GM12892 (cell line): ENCODE measurements around the gene DMXL2.
"Not testable (repeated sequence)": the region's sequence is repeated elsewhere in the genome, so short reads cannot be mapped to it uniquely, and the experiment has no call there.

ENCODE experiments used
- DNase-seq: peaks from one replicate; pipeline ENCODE4 v3.0.0; 2011; ENCODE audit not compliant: insufficient read length
- FAIRE-seq: peaks from 2 replicates; lab custom pipeline; 2011; peaks lifted over from hg19 to GRCh38; lab: Jason Lieb, UNC
- POLR2A ChIP-seq: IDR thresholded peaks from 2 replicates; pipeline ENCODE4 v1.6.1; 2011; ENCODE audit warnings: low read depth, low read length, control low read depth
- POLR2AphosphoS5 ChIP-seq: IDR thresholded peaks from 2 replicates; pipeline ENCODE4 v1.6.1; 2011; ENCODE audit warnings: low read depth, low read length, control low read depth
- TAF1 ChIP-seq: IDR thresholded peaks from 2 replicates; pipeline ENCODE4 v1.6.1; 2011; ENCODE audit warnings: low read depth, mild to moderate bottlenecking, control low read depth, low read length, borderline replicate concordance

DMXL2 gene

GRCh38 chr15:51620122-51620521 lies 2.4 kb downstream of the DMXL2 start:
- TF ChIP-seq POLR2A (no peak), TAF1 (no peak), POLR2AphosphoS5 (no peak)
- DNase-seq (no peak), FAIRE-seq (no peak)

DNA sequence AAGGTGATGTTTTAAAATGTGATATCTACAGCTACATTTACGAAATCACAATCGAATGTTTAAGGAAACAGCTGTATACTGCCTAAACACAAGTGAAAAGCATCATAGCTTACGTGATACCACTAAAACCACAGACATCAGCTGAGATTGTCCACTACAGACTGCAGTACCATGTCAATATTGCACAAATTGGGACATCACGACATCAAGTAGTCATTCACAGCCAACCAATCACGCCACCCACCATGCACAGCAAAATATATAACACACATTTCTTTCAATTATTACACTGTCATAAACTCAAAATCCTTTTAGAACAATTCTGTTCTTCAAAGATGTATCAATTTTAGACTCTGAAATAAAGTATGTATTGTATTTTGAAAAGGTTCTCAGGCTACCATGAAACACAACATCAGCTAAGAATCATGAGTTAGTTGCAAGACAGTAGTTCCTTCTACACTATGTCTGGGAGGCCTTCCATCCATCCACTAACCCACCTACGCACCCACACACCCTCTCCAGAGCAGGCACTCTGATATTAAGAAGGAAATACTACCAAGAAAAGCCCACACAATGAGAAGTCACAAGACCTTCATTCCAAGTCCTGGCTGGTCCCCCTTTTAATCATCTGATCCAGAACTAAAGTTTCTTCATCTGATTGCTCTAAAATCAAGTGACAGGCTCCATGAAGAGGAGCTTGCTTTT lies 3.1 kb downstream of the DMXL2 start:
- no peak for FAIRE-seq
- no peak for TF ChIP-seq POLR2A
- TF ChIP-seq POLR2AphosphoS5, result no peak
- TF ChIP-seq TAF1, result no peak
- DNase-seq, result no peak

DNA sequence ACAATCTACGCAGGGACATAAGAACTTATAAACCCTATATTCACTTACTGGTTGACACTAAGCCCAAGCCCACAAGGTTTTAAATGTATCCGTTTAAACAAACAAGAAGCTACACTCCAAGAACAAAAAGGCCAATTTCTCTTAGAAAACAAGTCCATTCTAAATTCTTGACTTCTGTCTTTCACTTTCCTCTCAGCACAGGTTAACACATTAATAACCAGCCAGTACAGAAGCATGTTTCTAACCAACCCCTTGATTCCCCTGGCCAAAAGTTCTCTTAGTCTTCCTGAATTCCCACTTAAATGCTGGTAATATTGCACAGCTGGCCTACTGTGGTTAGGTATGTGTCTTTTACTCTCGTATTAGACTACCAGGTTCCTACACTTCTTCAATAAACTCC lies 4.7 kb downstream of the DMXL2 start:
- DNase-seq (no peak), FAIRE-seq (no peak)
- no peak for TF ChIP-seq POLR2A
- TF ChIP-seq TAF1, result no peak
- TF ChIP-seq POLR2AphosphoS5, result no peak

- DNase-seq (no peak), FAIRE-seq (no peak)
- TF ChIP-seq TAF1, result no peak
These were observed 8.6 kb downstream of the DMXL2 start for GRCh38 chr15:51613951-51614350.

DNA sequence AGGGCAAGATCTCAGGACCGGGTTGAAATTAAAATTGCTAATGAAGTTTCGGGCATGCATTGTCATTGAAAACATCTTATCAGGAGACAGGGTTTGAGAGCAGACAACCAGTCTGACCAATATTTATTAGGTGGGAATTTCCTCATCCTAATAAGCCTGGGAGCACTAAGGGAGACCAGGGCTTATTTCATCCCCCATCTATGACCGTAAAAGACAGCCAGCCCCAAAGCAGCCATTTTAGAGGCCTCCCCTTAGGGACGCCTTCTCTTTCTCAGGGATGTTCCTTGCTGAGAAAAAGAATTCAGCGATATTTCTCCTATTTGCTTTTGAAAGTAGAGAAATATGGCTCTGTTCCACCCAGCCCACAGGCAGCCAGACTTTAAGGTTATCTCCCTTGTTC lies 9.9 kb downstream of the DMXL2 start:
- FAIRE-seq, result not testable (repeated sequence)

GRCh38 chr15:51603462-51603948 lies 19.1 kb downstream of the DMXL2 start:
- DNase-seq, FAIRE-seq: not testable (repeated sequence)

More for the DNA sequence above, 9.9 kb downstream of the DMXL2 start:
- DNase-seq, result not testable (repeated sequence)

DNA sequence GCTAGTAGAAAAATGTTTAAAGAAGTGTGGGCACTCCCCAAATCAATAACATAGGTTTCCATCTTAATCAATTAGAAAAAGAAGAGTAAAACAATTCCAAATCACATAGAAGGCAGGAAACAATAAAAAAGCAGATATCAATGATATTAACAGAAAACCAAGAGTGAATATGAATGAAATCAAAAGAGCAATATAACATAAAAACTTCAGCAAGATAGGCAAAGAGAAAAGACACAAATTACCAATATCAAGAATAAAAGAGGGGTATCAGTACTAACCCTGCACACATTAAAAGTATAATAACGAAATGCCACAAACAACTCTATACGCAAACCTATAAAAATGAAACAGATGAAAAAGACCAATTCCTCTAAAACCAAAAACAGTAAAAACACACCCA lies 19.6 kb downstream of the DMXL2 start:
- DNase-seq, result no peak
- no peak for FAIRE-seq
- TF ChIP-seq POLR2AphosphoS5 (no peak), TAF1 (no peak), POLR2A (no peak)

- TF ChIP-seq POLR2A (no peak), POLR2AphosphoS5 (no peak), TAF1 (no peak)
- no peak for FAIRE-seq
- no peak for DNase-seq
These were observed 20.1 kb downstream of the DMXL2 start for GRCh38 chr15:51602484-51602883.

DNA sequence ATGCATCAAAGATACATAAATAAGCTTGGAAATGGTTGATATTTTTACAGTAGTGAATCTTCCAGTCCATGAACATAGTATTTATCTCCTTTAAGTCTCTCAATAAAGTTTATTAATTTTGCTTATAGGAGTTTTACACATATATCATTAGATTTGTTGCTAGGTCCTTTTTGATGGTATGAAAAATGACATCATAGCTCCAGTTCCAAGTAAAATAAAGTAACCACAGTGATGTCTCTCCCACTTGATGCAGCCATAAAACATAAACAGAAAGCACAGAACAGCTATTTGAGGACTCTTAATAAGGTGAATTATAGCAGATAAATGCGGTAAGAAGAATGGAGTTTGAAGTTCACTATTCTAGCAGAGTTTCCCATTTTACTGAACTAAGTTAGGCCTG lies 20.8 kb downstream of the DMXL2 start:
- TF ChIP-seq TAF1, result no peak
- FAIRE-seq, result no peak

GRCh38 chr15:51600114-51600513 lies 22.5 kb downstream of the DMXL2 start:
- peak; percentile 50 for FAIRE-seq

More for the DNA sequence above, 20.8 kb downstream of the DMXL2 start:
- no peak for DNase-seq

GRCh38 chr15:51589881-51590568 lies 32.5 kb downstream of the DMXL2 start:
- no peak for DNase-seq
- TF ChIP-seq POLR2A (no peak), POLR2AphosphoS5 (no peak), TAF1 (no peak)
- no peak for FAIRE-seq

More at GRCh38 chr15:51600114-51600513, 22.5 kb downstream of the DMXL2 start:
- TF ChIP-seq TAF1, result no peak
- TF ChIP-seq POLR2AphosphoS5, result no peak
- TF ChIP-seq POLR2A, result no peak
- DNase-seq, result no peak

DNA sequence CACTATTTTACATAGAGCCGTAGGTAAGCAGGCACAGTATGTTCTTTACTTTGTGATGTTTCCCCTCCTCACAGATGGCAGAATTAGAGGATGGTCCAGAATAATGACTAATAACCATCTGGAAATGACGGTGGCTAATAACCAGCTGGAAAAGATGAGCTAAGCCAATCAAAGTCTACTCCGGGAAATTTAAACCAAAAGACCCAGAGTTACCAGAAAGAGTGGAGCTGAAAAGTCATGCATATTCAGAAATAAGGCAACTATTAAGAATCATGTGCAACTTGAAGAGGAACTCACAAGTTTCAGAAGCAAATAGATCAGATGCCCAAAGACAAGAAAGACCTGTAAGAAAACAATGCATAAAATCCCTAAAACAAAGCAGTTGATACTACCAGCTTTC lies 33.6 kb downstream of the DMXL2 start:
- no peak for DNase-seq
- no peak for TF ChIP-seq TAF1
- TF ChIP-seq POLR2A, result no peak
- TF ChIP-seq POLR2AphosphoS5, result no peak
- no peak for FAIRE-seq
